HepG2 (cell line): ENCODE results near the gene PPM1E.

ENCODE experiments used
- HCFC1 ChIP-seq: fragments of 150-350 bp; IDR thresholded peaks from 2 replicates; pipeline ENCODE4 v1.6.1; 2014; ENCODE audit warnings: low read depth, low read length
- MTA3 ChIP-seq: sonication (generic); formaldehyde crosslinking; IDR thresholded peaks from 2 replicates; pipeline ENCODE4 v1.4.0; 2020; ENCODE audit warnings: missing genetic modification reagents
- NFATC3 ChIP-seq: sonication (generic); formaldehyde crosslinking; IDR thresholded peaks from 2 replicates; pipeline ENCODE4 v1.5.1; 2020; ENCODE audit warnings: mild to moderate bottlenecking, missing genetic modification reagents
- NPAS2 ChIP-seq: sonication (generic); formaldehyde crosslinking; IDR thresholded peaks from 2 replicates; pipeline ENCODE4 v1.8.0; 2022; ENCODE audit warnings: mild to moderate bottlenecking, missing genetic modification reagents, borderline replicate concordance
- POGZ ChIP-seq: sonication (generic); formaldehyde crosslinking; IDR thresholded peaks from 2 replicates; pipeline ENCODE4 v1.4.0; 2020; ENCODE audit warnings: mild to moderate bottlenecking, missing genetic modification reagents
- SIX1 ChIP-seq: sonication (generic); formaldehyde crosslinking; IDR thresholded peaks from 2 replicates; pipeline ENCODE4 v1.4.0; 2020; ENCODE audit warnings: missing genetic modification reagents, borderline replicate concordance
- ZNF326 ChIP-seq: sonication (generic); formaldehyde crosslinking; IDR thresholded peaks from 2 replicates; pipeline ENCODE4 v1.4.0; 2020; ENCODE audit warnings: missing genetic modification reagents, borderline replicate concordance
- ZNF44 ChIP-seq: sonication (generic); formaldehyde crosslinking; IDR thresholded peaks from 2 replicates; pipeline ENCODE4 v1.5.1; 2020; ENCODE audit warnings: mild to moderate bottlenecking, missing genetic modification reagents
- TF ChIP-seq, protein P1 (sequence below): sonication (generic); formaldehyde crosslinking; IDR thresholded peaks from 2 replicates; pipeline ENCODE4 v1.5.0; 2020; ENCODE audit warnings: mild to moderate bottlenecking, missing genetic modification reagents, moderate library complexity
- TF ChIP-seq, protein P2 (sequence below): sonication (generic); formaldehyde crosslinking; IDR thresholded peaks from 2 replicates; pipeline ENCODE4 v1.4.0; 2020; ENCODE audit warnings: missing genetic modification reagents, borderline replicate concordance
- TF ChIP-seq, protein P3 (sequence below): sonication (generic); formaldehyde crosslinking; IDR thresholded peaks from 2 replicates; pipeline ENCODE4 v1.4.0; 2020; ENCODE audit warnings: missing genetic modification reagents

DNA sequence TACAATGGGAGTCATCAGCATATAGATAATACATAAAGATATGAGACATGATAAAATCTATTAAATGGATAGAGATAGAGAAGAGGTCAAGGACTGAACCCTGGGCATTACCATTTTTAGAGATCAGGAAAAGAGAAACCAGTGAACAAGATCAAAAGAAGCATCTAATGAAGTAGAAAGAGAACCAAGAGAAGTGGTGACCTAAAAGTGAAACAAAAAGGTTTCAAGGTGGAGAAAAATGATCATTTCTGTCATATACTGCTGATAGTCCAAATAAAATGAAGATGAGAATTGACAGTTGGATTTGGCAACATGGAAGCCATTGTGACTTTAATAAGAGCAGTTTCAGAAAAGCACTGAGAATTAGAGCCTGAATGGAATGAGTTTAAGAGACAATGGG, 165.1 kb downstream of the PPM1E start:
- TF ChIP-seq ZNF44, result no peak
- TF ChIP-seq POGZ (CRISPR knock-in tag), result no peak
- no peak for TF ChIP-seq HCFC1
- no peak for TF ChIP-seq NFATC3 (CRISPR knock-in tag)
- no peak for TF ChIP-seq SIX1 (CRISPR knock-in tag)
- TF ChIP-seq ZNF326, result no peak
- TF ChIP-seq NPAS2 (CRISPR knock-in tag), result no peak
- TF ChIP-seq, protein P1, sequence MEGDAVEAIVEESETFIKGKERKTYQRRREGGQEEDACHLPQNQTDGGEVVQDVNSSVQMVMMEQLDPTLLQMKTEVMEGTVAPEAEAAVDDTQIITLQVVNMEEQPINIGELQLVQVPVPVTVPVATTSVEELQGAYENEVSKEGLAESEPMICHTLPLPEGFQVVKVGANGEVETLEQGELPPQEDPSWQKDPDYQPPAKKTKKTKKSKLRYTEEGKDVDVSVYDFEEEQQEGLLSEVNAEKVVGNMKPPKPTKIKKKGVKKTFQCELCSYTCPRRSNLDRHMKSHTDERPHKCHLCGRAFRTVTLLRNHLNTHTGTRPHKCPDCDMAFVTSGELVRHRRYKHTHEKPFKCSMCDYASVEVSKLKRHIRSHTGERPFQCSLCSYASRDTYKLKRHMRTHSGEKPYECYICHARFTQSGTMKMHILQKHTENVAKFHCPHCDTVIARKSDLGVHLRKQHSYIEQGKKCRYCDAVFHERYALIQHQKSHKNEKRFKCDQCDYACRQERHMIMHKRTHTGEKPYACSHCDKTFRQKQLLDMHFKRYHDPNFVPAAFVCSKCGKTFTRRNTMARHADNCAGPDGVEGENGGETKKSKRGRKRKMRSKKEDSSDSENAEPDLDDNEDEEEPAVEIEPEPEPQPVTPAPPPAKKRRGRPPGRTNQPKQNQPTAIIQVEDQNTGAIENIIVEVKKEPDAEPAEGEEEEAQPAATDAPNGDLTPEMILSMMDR (CRISPR knock-in tag), result no peak
- TF ChIP-seq MTA3 (CRISPR knock-in tag), result no peak
- TF ChIP-seq, protein P2, sequence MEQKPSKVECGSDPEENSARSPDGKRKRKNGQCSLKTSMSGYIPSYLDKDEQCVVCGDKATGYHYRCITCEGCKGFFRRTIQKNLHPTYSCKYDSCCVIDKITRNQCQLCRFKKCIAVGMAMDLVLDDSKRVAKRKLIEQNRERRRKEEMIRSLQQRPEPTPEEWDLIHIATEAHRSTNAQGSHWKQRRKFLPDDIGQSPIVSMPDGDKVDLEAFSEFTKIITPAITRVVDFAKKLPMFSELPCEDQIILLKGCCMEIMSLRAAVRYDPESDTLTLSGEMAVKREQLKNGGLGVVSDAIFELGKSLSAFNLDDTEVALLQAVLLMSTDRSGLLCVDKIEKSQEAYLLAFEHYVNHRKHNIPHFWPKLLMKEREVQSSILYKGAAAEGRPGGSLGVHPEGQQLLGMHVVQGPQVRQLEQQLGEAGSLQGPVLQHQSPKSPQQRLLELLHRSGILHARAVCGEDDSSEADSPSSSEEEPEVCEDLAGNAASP (CRISPR knock-in tag), result no peak
- TF ChIP-seq, protein P3, sequence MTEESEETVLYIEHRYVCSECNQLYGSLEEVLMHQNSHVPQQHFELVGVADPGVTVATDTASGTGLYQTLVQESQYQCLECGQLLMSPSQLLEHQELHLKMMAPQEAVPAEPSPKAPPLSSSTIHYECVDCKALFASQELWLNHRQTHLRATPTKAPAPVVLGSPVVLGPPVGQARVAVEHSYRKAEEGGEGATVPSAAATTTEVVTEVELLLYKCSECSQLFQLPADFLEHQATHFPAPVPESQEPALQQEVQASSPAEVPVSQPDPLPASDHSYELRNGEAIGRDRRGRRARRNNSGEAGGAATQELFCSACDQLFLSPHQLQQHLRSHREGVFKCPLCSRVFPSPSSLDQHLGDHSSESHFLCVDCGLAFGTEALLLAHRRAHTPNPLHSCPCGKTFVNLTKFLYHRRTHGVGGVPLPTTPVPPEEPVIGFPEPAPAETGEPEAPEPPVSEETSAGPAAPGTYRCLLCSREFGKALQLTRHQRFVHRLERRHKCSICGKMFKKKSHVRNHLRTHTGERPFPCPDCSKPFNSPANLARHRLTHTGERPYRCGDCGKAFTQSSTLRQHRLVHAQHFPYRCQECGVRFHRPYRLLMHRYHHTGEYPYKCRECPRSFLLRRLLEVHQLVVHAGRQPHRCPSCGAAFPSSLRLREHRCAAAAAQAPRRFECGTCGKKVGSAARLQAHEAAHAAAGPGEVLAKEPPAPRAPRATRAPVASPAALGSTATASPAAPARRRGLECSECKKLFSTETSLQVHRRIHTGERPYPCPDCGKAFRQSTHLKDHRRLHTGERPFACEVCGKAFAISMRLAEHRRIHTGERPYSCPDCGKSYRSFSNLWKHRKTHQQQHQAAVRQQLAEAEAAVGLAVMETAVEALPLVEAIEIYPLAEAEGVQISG (CRISPR knock-in tag), result no peak
